ENCODE measurements around the gene SERPIND1.

DNA sequence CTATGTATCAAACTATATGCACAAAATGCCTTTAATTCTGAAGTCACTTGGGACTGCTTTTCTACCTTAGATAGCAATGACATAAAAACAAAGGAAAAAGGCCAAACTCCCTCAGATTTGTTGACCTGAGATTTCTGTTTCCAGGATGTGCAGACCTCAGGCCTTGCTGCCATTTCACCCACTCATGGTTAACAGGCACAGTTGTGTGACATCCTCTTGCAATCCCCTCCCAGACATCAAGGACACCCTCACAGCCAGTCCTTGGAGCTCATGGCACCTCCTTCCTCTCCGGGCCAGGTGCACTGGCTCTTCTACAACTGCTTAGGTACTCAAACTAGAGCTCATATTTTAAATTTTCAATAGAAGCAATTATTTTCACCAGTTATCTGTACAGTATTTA is 37.3 kb downstream of the SERPIND1 start:
- TF ChIP-seq ZFP30 (CRISPR knock-in tag; IDR thresholded peaks at IDR 0.05): no peak
- no peak for TF ChIP-seq ISL1 (CRISPR knock-in tag; IDR thresholded peaks at IDR 0.05)
- TF ChIP-seq GLIS3 (CRISPR knock-in tag; IDR thresholded peaks at IDR 0.05): no peak
- TF ChIP-seq RARB (CRISPR knock-in tag; IDR thresholded peaks at IDR 0.05): no peak
